GM21619 (cell line): Measurements from ENCODE around the gene TTLL6.

Experiments
- ATAC-seq: cut with Tn5 transposase; IDR thresholded peaks from one replicate; pipeline ENCODE4 v1.9.1; 2021; ENCODE audit not compliant: unreplicated experiment

TTLL6 gene

GRCh38 chr17:48738803-48739526 lies 78.1 kb downstream of the TTLL6 start:
- ATAC-seq = no peak

- no peak for ATAC-seq
Observed at GRCh38 chr17:48738424-48738802, 78.6 kb downstream of the TTLL6 start.

DNA sequence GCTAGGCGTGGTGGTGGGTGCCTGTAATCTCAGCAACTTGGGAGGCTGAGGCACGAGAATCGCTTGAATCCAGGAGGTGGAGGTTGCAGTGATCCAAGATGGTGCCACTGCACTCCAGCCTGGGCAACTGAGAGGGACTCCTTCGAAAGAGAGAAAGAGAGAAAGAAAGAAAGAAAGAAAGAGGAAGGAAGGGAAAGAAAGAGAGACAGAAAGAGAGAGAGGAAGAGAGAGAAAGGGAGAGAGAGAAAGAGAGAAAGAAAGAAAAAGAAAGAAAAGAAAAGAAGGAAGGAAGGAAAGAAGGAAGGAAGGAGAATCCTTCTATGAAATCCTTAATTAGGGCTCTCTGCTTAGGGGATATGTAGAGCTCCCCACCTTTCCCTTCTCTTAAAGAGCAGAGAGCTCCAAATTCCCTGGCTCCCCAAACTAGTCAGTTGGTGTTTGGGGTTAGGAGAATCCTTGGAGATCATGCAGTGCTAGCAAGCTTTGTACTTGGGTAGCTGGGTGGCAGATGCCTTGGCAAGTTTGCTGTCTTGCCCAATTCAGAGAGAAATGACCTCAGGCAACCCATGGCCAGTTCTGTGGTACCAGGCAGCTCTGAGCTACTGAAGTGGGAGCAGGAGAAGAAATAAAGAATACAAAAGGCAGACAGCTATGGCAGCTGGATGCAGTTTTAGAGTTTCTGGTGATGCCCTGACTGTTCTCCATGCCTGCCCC lies 79.5 kb downstream of the TTLL6 start:
- no peak for ATAC-seq

GRCh38 chr17:48735062-48735351 lies 82.0 kb downstream of the TTLL6 start:
- no peak for ATAC-seq

- no peak for ATAC-seq
Observed at GRCh38 chr17:48734333-48735061, 82.5 kb downstream of the TTLL6 start.

GRCh38 chr17:48733632-48734328 lies 83.2 kb downstream of the TTLL6 start:
- no peak for ATAC-seq

DNA sequence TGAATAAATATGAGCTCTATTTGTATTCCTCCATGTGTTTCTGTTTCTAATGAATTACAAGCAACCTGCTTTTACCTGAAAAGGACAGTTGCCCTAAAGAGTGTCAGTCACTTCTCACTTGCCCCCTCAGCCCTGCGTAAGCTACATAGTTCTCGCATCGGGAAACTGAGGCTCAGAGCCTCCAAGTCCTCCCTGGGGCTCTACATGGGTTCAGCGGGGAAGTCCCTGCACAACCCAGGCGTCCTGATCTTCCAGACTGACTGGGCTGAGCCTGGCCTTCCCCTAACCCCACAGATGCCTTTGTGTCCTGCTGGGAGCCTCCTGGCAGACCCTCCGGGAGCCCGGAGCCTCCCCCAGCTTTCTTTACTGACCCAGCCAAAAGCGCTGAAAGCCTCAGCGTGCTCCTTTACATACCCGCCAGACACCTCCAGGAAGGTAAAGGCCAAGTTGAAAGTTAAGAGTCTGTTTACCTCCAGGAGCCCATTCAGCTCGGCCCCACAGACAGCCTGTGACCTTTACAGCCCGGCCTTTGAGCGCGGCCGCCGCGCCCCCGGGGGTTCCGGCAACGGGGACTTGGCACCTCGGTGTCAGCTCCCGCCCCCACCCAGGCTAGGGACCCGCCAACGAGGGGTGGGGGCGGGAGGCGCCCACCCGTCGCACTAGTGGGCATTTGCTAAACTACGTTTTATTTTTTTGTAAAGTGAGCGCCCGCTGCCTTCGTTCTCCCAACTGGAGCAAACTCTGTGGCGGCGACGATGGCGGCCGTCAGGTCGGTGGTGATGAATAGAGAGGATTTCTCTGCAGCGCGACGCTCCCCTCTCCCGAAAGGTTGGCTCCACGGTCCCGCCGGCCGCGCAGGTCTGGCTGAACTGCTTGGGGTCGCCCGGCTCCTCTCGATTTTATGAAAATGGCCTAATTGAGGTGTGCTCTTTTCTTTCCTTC lies 84.1 kb downstream of the TTLL6 start:
- ATAC-seq = no peak

GRCh38 chr17:48731355-48731754 lies 85.7 kb downstream of the TTLL6 start:
- no peak for ATAC-seq

DNA sequence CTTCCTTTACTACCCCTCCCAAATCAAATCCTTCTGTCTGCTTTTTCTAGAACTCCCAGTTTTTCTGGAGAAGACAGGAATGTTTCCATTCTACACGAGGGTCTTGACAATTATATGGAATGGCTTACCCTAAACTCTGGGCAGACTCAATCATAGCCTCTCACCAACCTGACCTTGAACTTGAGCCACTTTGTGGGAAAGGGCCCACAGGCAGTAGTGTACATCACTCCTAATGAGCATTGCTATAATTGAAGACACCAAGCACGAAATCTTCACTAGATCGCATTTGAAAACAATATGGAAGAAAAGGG lies 86.8 kb downstream of the TTLL6 start:
- ATAC-seq = no peak

- ATAC-seq = no peak
Observed at GRCh38 chr17:48729335-48730239, 87.4 kb downstream of the TTLL6 start.

- no peak for ATAC-seq
Observed at GRCh38 chr17:48728232-48729231, 88.5 kb downstream of the TTLL6 start, which contains the start of gene HOXB13. Gene HOXB13 (minus strand): TSS chr17:48728750. CDS start chr17:48728593, 157 bp downstream.

DNA sequence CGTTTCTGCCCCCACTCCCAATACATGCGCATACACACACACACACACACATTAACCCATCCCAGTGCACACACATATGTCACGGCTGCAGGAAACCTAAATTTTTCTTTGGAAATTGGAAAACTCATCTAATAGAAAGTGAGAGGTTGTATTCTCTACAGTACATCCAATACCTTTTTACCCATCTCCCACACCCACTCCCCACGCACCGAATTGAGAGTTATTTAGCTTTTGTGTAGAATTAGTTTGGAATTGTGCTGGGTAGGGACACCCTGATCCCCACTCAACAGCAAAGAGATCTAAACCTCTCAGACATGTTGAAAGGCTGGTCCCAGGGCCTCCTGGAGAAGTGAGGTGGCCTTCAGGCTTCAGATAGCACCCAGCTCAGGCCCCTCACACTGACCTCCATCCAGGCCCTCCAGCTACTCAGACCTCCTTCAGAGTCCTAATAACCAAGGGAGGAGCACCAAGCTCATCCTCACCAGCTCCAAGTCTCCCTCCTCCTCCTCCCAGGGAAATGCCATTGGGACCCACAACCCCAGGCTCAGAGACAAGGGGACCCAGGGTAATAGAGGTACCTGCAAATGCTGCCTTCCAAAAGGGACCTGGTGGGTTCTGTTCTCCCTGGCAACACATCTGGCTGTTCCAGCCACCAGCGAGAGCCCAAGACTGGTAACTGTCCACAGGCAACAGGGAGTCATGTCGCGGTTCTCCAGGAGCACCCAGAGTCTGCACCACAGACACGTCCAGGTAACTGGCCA lies 89.4 kb downstream of the TTLL6 start:
- no peak for ATAC-seq

GRCh38 chr17:48726916-48727286 lies 90.1 kb downstream of the TTLL6 start:
- no peak for ATAC-seq

DNA sequence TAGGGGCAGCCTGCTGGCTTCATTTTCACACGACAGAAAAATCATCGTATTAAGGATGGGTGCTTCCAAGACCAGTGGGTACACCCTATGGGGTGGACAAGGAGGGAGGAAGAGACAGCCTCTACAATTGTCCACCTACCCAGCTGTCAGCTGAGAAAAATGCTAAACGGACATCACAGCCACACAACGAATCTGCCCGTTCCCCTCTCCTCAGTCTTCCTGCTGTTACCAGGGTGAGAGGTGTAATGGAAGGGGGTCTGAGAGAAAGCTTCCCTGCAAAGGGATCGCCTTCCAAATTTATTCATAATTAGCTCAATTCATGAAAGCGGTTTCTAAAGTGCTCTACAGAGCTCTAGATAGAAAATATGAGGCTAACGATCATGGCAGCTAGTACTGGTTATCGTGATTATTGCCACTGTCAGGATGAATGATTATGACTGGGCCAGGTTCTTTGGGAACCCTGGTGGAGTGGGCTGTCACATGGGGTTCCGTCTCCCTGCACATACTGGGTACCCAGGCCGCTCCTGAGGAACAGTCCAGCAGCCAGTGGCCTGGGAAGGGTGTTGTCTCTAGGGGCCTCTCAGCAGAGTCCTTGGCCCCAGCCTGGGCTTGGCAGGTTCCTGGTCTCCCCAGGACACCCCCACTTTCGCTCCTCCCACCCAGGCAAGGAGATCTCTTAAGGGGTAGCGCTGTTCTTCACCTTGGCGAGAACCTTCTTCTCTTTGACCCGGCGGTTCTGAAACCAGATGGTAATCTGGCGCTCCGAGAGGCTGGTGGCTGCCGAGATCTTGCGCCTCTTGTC lies 90.7 kb downstream of the TTLL6 start:
- no peak for ATAC-seq

DNA sequence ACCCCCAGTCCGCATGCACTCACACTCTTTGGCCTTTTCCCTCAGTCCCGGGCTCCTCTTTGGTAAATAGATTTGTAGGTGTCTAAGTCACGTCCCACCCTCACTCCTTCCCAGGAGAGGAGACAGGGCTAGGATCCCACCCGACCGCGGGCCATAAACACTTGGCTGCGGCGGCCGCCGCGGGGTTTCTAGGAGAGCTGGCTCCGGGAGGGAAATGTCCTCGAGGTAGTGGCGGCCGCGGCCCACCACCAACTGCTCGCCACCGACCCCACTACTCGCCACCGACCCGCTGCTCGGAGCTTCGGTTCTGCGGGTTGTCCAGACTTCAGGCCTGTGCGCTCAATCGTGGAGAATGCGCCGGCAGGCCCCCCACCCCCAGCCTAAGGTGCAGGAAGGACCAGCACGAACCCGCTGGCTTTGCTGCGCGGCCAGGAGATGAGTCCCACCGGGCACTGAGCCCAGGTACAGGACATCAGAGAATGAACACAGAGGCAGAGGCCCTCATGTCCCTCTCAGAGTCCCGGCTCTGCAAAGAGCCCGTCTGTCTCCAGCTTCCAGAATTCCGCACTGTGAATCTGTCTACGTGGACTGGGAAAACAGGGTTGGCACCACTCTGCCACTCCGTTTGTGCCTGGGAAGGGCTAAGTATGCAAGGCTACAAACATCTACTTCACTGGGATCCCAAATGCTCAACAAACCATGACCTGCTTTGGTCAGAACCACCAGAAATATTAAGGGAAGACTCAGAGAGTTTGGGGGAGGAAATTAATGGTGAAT lies 91.6 kb downstream of the TTLL6 start:
- ATAC-seq = no peak

DNA sequence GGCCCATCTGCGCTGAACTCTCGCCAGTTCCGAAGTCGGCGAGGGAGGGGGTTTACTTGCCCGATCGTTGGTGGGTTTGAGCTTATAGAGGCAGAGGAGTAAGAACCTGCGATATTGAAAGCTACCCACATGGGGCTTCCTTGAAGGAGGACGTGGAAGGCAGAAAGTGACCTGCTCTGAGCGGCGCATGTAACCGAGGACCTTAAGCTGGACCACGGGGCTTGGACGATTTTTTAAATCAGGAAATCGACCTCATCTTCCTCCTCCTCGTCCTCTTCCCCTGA lies 92.1 kb downstream of the TTLL6 start:
- ATAC-seq = no peak
